K562 (cell line): Measurements from ENCODE around the gene HAUS2. TPM values are rescaled to one million over a fixed set of nuclear protein-coding genes. Genes with fewer than 3 reads are reported as not detected.
A peak's percentile ranks its signal among the peaks of the same experiment; 100 is the strongest.

ENCODE experiments used
- CHD1 ChIP-seq: fragments of 200-600 bp; sonication (generic); IDR thresholded peaks from one replicate; pipeline ENCODE4 v1.6.1; 2012; ENCODE audit warnings: mild to moderate bottlenecking, moderate library complexity, low read length, inconsistent platforms
- CHD4 ChIP-seq: fragments of 200-600 bp; sonication (generic); IDR thresholded peaks from 3 replicates; pipeline ENCODE4 v1.6.1; 2012; ENCODE audit warnings: low read depth, mild to moderate bottlenecking, mixed read lengths, low read length, inconsistent platforms; ENCODE audit not compliant: insufficient read depth, insufficient replicate concordance, poor library complexity, severe bottlenecking
- HDAC2 ChIP-seq: fragments of 450-650 bp; IDR thresholded peaks from 2 replicates; pipeline ENCODE4 v1.6.1; 2016; ENCODE audit warnings: mild to moderate bottlenecking
- NCOA6 ChIP-seq: fragments of 450-650 bp; IDR thresholded peaks from 2 replicates; pipeline ENCODE4 v1.6.1; 2017; ENCODE audit warnings: mild to moderate bottlenecking
- NFATC3 ChIP-seq: fragments of 450-650 bp; IDR thresholded peaks from 2 replicates; pipeline ENCODE4 v1.6.1; 2017; ENCODE audit warnings: mild to moderate bottlenecking
- NFE2L1 ChIP-seq: fragments of 450-650 bp; IDR thresholded peaks from 2 replicates; pipeline ENCODE4 v1.6.1; 2016; ENCODE audit warnings: missing genetic modification characterization, low read depth, mild to moderate bottlenecking, missing compliant biosample characterization, moderate library complexity, borderline replicate concordance
- NFYB ChIP-seq: IDR thresholded peaks from 2 replicates; pipeline ENCODE4 v1.6.1; 2011; ENCODE audit warnings: mild to moderate bottlenecking, moderate library complexity; ENCODE audit not compliant: insufficient read length; ENCODE audit errors: extremely low read depth
- PHF8 ChIP-seq: fragments of 200-600 bp; sonication (generic); IDR thresholded peaks from 2 replicates; pipeline ENCODE4 v1.6.1; 2012; ENCODE audit warnings: mixed run types, mild to moderate bottlenecking, inconsistent platforms, low read length, moderate library complexity, borderline replicate concordance
- PHTF2 ChIP-seq: fragments of 250-450 bp; sonication (Bioruptor Pico); IDR thresholded peaks from 2 replicates; pipeline ENCODE4 v1.5.0; 2021; ENCODE audit warnings: mild to moderate bottlenecking
- POLR2H ChIP-seq: IDR thresholded peaks from 2 replicates; pipeline ENCODE4 v1.6.1; 2016; ENCODE audit warnings: missing genetic modification characterization, low read depth, mild to moderate bottlenecking, control low read depth, missing compliant biosample characterization, moderate library complexity
- RAD21 ChIP-seq, 2 experiments: fragments of 250-450 bp in 1 of 2; fragments of 450-650 bp in 1 of 2; sonication (Bioruptor Pico) in 1 of 2; formaldehyde crosslinking in 1 of 2; IDR thresholded peaks in 1 of 2; conservative IDR thresholded peaks in 1 of 2; 2 replicates each; pipeline versions ENCODE4 v1.4.0 to v1.8.0; 2020 to 2022; ENCODE audit warnings: mild to moderate bottlenecking in 2 of 2, moderate library complexity in 1 of 2
- RBM22 ChIP-seq: fragments of 200-400 bp; formaldehyde crosslinking; IDR thresholded peaks from 2 replicates; pipeline ENCODE4 v1.6.1; 2018; ENCODE audit warnings: low read length, low read depth; ENCODE audit not compliant: poor library complexity, severe bottlenecking
- TAL1 ChIP-seq: fragments of 450-650 bp; IDR thresholded peaks from 2 replicates; pipeline ENCODE4 v1.6.1; 2016; ENCODE audit warnings: mild to moderate bottlenecking
- ZNF146 ChIP-seq: IDR thresholded peaks from one replicate; pipeline ENCODE4 v1.6.1; 2018; ENCODE audit warnings: missing compliant biosample characterization; ENCODE audit not compliant: unreplicated experiment
- ZNF79 ChIP-seq: fragments of 250-450 bp; sonication (Bioruptor Pico); IDR thresholded peaks from 2 replicates; pipeline ENCODE4 v1.4.0; 2020; ENCODE audit warnings: low read depth, mild to moderate bottlenecking, moderate library complexity
- polyA plus RNA-seq, 8 experiments: library from polyadenylated mRNA; depleted of rRNA in 4 of 8; stranded (reverse) in 5 of 8; unstranded in 3 of 8; fragments of >200 nt; fragmentation: Nextera tagmentation in 2 of 8; fragmentation: Illumina TruSeq in 1 of 8; extraction: Ambion mirVana in 2 of 8; extraction: Trizol in 1 of 8; gene quantifications; 2 replicates each; pipeline versions ENCODE4 v1.2.1 to v1.2.3, GENCODE V29; 2011 to 2014; ENCODE audit warnings: inconsistent platforms in 1 of 8, missing spikeins in 1 of 8
- total RNA-seq, 7 experiments: library from RNA; depleted of rRNA in 6 of 7; stranded (reverse); fragments of >200 nt in 6 of 7; fragmentation: Illumina TruSeq in 2 of 7; extraction: Trizol in 2 of 7; gene quantifications; 2 replicates each; pipeline versions ENCODE4 v1.2.1 to v1.2.3, GENCODE V29; 2011 to 2021; ENCODE audit warnings: low replicate concordance in 1 of 7
- TF ChIP-seq, protein P1 (sequence below): sonication (generic); formaldehyde crosslinking; IDR thresholded peaks from 2 replicates; pipeline ENCODE4 v1.8.0; 2023; ENCODE audit warnings: mild to moderate bottlenecking, missing genetic modification reagents
- TF ChIP-seq, protein P2 (sequence below): fragments of 450-650 bp; formaldehyde crosslinking; IDR thresholded peaks from 2 replicates; pipeline ENCODE4 v1.4.0; 2020; ENCODE audit warnings: mild to moderate bottlenecking, moderate library complexity
- TF ChIP-seq, protein P3 (sequence below): fragments of 250-450 bp; sonication (Bioruptor Pico); IDR thresholded peaks from 2 replicates; pipeline ENCODE4 v1.8.0; 2022; ENCODE audit warnings: moderate library complexity, mild to moderate bottlenecking, inconsistent platforms
- TF ChIP-seq, protein P4 (sequence below): fragments of 450-650 bp; formaldehyde crosslinking; conservative IDR thresholded peaks from 2 replicates; pipeline ENCODE4 v1.4.0; 2022; ENCODE audit warnings: mild to moderate bottlenecking, missing genetic modification characterization
- TF ChIP-seq, protein P5 (sequence below): fragments of 250-450 bp; sonication (Bioruptor Pico); IDR thresholded peaks from 2 replicates; pipeline ENCODE4 v1.5.0; 2021

The HAUS2 gene
- total and polyA plus RNA-seq, 9 of the 15 experiments (the other 6 are each of a cell fraction or from before 2014, with no cell fraction given): 30.6 to 64.9 (median 54.1) TPM

DNA sequence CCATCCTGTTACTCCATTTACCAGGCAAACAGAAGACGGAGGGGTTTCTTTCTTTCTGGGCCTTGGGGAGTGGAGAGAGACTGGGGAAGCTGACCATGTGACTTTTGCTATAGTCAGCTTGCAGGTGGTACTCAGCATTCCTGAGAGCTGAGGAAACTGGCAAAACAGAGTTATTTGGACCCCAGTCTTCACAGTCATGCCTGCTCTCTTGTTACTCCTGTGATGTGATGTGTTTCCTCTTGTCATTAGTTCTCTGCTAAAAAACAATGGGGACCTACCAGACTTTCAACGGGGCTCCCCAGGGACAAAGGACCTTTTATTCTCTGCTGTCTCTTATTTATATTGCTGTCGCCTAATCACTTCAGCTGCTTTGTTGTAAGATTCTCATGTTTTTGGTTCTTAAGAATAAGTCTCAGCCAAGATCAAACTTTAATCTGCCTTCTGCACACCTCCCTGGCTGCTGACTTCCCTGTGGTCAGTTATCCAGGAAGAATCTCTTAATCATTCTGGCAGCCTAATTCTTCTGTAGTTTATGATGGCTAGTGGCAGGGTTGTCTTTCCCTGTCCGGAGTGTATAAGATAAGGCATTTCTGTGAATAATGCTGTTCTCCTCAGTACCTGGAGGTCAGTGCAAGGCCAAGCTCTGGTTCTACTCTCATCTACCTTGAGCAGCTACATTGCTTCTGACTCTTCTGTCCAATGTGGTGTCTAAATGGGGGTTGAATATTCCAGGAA, 35.6 kb downstream of the HAUS2 start (continued):
- TF ChIP-seq, protein P1, sequence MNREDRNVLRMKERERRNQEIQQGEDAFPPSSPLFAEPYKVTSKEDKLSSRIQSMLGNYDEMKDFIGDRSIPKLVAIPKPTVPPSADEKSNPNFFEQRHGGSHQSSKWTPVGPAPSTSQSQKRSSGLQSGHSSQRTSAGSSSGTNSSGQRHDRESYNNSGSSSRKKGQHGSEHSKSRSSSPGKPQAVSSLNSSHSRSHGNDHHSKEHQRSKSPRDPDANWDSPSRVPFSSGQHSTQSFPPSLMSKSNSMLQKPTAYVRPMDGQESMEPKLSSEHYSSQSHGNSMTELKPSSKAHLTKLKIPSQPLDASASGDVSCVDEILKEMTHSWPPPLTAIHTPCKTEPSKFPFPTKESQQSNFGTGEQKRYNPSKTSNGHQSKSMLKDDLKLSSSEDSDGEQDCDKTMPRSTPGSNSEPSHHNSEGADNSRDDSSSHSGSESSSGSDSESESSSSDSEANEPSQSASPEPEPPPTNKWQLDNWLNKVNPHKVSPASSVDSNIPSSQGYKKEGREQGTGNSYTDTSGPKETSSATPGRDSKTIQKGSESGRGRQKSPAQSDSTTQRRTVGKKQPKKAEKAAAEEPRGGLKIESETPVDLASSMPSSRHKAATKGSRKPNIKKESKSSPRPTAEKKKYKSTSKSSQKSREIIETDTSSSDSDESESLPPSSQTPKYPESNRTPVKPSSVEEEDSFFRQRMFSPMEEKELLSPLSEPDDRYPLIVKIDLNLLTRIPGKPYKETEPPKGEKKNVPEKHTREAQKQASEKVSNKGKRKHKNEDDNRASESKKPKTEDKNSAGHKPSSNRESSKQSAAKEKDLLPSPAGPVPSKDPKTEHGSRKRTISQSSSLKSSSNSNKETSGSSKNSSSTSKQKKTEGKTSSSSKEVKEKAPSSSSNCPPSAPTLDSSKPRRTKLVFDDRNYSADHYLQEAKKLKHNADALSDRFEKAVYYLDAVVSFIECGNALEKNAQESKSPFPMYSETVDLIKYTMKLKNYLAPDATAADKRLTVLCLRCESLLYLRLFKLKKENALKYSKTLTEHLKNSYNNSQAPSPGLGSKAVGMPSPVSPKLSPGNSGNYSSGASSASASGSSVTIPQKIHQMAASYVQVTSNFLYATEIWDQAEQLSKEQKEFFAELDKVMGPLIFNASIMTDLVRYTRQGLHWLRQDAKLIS (CRISPR knock-in tag): no peak
- TF ChIP-seq, protein P2, sequence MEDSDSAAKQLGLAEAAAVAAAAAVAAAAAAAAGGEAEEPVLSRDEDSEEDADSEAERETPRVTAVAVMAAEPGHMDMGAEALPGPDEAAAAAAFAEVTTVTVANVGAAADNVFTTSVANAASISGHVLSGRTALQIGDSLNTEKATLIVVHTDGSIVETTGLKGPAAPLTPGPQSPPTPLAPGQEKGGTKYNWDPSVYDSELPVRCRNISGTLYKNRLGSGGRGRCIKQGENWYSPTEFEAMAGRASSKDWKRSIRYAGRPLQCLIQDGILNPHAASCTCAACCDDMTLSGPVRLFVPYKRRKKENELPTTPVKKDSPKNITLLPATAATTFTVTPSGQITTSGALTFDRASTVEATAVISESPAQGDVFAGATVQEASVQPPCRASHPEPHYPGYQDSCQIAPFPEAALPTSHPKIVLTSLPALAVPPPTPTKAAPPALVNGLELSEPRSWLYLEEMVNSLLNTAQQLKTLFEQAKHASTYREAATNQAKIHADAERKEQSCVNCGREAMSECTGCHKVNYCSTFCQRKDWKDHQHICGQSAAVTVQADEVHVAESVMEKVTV (CRISPR knock-in tag): no peak
- TF ChIP-seq NFYB (no peak), NFATC3 (no peak), NFE2L1 (tag) (no peak), CHD1 (no peak), ZNF146 (CRISPR knock-in tag) (no peak), HDAC2 (peak; percentile 84), PHTF2 (no peak), RBM22 (no peak), TAL1 (peak; percentile 89), RAD21 (CRISPR knock-in tag; conservative IDR thresholded peaks at IDR 0.05 in 1 of 2, IDR thresholded peaks at IDR 0.05 in 1 of 2) (no peak), NCOA6 (no peak), POLR2H (tag) (no peak), PHF8 (no peak), ZNF79 (CRISPR knock-in tag) (no peak), CHD4 (no peak)
- TF ChIP-seq, protein P3, sequence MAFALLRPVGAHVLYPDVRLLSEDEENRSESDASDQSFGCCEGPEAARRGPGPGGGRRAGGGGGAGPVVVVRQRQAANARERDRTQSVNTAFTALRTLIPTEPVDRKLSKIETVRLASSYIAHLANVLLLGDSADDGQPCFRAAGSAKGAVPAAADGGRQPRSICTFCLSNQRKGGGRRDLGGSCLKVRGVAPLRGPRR: no peak
- TF ChIP-seq, protein P4, sequence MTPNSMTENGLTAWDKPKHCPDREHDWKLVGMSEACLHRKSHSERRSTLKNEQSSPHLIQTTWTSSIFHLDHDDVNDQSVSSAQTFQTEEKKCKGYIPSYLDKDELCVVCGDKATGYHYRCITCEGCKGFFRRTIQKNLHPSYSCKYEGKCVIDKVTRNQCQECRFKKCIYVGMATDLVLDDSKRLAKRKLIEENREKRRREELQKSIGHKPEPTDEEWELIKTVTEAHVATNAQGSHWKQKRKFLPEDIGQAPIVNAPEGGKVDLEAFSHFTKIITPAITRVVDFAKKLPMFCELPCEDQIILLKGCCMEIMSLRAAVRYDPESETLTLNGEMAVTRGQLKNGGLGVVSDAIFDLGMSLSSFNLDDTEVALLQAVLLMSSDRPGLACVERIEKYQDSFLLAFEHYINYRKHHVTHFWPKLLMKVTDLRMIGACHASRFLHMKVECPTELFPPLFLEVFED (CRISPR knock-in tag): no peak
- TF ChIP-seq, protein P5, sequence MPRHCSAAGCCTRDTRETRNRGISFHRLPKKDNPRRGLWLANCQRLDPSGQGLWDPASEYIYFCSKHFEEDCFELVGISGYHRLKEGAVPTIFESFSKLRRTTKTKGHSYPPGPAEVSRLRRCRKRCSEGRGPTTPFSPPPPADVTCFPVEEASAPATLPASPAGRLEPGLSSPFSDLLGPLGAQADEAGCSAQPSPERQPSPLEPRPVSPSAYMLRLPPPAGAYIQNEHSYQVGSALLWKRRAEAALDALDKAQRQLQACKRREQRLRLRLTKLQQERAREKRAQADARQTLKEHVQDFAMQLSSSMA (CRISPR knock-in tag): no peak
